Measurements from ENCODE around the gene GPX1. TPM values are rescaled to one million over a fixed set of nuclear protein-coding genes. Genes with fewer than 3 reads are reported as not detected.

Gene GPX1
- total and polyA plus RNA-seq, 4 donors: 87.0 to 412 (median 219) TPM

- Histone ChIP-seq H3K27me3 (ENCODE audit: control insufficient read depth in 4 of 4, insufficient read depth in 4 of 4, low read length in 3 of 4) (no peaks in the 10 kb centered on the region), H3K36me3 (ENCODE audit: control insufficient read depth in 4 of 4, insufficient read depth in 3 of 4, low read depth in 1 of 4, low read length in 3 of 4) (no peaks in the 10 kb centered on the region), H3K9me3 (ENCODE audit: control insufficient read depth in 4 of 4, low read length in 3 of 4) (no peaks in the 10 kb centered on the region), H3K9ac (ENCODE audit: low read depth in 1 of 2, low read length in 2 of 2) (no peak overlapping the region), H3K27ac (ENCODE audit: low read depth in 1 of 2, low read length in 2 of 2) (peak overlapping the region; percentile 6 to 8), H3K4me3 (ENCODE audit: low read depth in 1 of 3, low read length in 3 of 3) (no peak overlapping the region), H3K4me1 (ENCODE audit: control insufficient read depth in 4 of 4, insufficient read depth in 4 of 4, low read length in 3 of 4) (peaks cover 0 to 9% (median 1%) of the 10 kb centered on the region in 4 donors)
- DNase-seq (ENCODE audit: low spot score): no peak
- TF ChIP-seq ATF3 (IDR thresholded peaks at IDR 0.05) (no peak), EGR1 (IDR thresholded peaks at IDR 0.05; ENCODE audit: low read depth in 2 of 2) (peak in 1 of 2 donors; percentile 9), HNF4A (conservative IDR thresholded peaks at IDR 0.05) (peak in 1 of 2 donors; percentile 14), MAX (IDR thresholded peaks at IDR 0.05) (no peak), TAF1 (conservative IDR thresholded peaks at IDR 0.05) (no peak), YY1 (IDR thresholded peaks at IDR 0.05) (no peak)
- WGBS: 65% methylated on average over 11 of the region's 11 CpGs
These were observed 28.1 kb upstream of the GPX1 start for GRCh38 chr3:49386056-49386756.

- 100% methylated on average over 1 of the region's 1 CpG for WGBS
These were observed 27.5 kb upstream of the GPX1 start for GRCh38 chr3:49385617-49386016.

More at GRCh38 chr3:49385617-49386016, 27.5 kb upstream of the GPX1 start:
- no peak overlapping the region for H3K4me3 ChIP-seq (ENCODE audit: low read depth in 1 of 3, low read length in 3 of 3)
- H3K36me3 ChIP-seq (ENCODE audit: control insufficient read depth in 4 of 4, insufficient read depth in 3 of 4, low read depth in 1 of 4, low read length in 3 of 4): no peaks in the 10 kb centered on the region
- no peaks in the 10 kb centered on the region for H3K27me3 ChIP-seq (ENCODE audit: control insufficient read depth in 4 of 4, insufficient read depth in 4 of 4, low read length in 3 of 4)
- H3K27ac ChIP-seq (ENCODE audit: low read depth in 1 of 2, low read length in 2 of 2): no peak overlapping the region
- no peak for TF ChIP-seq TAF1 (conservative IDR thresholded peaks at IDR 0.05)
- no peak for TF ChIP-seq RXRA (IDR thresholded peaks at IDR 0.05)
- no peak for TF ChIP-seq EGR1 (IDR thresholded peaks at IDR 0.05; ENCODE audit: low read depth in 2 of 2)
- TF ChIP-seq ATF3 (IDR thresholded peaks at IDR 0.05): no peak
- TF ChIP-seq HNF4G (IDR thresholded peaks at IDR 0.05): no peak
- TF ChIP-seq NR2F2 (IDR thresholded peaks at IDR 0.05): no peak
- TF ChIP-seq SP1 (IDR thresholded peaks at IDR 0.05): no peak
- no peak for TF ChIP-seq MAX (IDR thresholded peaks at IDR 0.05)
- TF ChIP-seq CTCF (IDR thresholded peaks at IDR 0.05; ENCODE audit: low read depth, low read length, missing input control): no peak
- no peak for TF ChIP-seq RAD21 (IDR thresholded peaks at IDR 0.05)
- TF ChIP-seq FOXA1 (IDR thresholded peaks at IDR 0.05): no peak
- peaks cover 0 to 9% (median 1%) of the 10 kb centered on the region in 4 donors for H3K4me1 ChIP-seq (ENCODE audit: control insufficient read depth in 4 of 4, insufficient read depth in 4 of 4, low read length in 3 of 4)
- no peak overlapping the region for H3K9ac ChIP-seq (ENCODE audit: low read depth in 1 of 2, low read length in 2 of 2)
- H3K9me3 ChIP-seq (ENCODE audit: control insufficient read depth in 4 of 4, low read length in 3 of 4): no peaks in the 10 kb centered on the region
- no peak for DNase-seq (ENCODE audit: low spot score)
